Measurements from ENCODE around the gene ZBTB7C. TPM values are rescaled to one million over a fixed set of nuclear protein-coding genes. Genes with fewer than 3 reads are reported as not detected.

The ZBTB7C gene
- total and polyA plus RNA-seq, 2 of the 8 experiments (the other 6 are each of a cell fraction or from before 2014, with no cell fraction given) = 0.15 to 0.45 TPM

DNA sequence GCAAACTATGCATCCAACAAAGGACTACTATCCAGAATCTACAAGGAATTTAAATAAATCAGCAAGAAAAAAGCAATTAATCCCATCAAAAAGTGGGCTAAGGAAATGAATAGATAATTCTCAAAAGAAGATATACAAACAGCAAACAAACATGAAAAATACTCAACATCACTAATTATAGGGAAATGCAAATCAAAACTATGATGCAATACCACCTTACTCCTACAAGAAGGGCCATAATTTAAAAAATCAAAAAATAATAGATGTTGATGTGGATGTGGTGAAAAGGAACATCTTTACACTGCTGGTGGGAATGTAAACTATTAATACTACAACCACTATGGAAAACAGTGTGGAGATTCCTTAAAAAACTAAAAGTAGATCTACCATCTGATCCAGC is 164.7 kb downstream of the ZBTB7C start:
- Histone ChIP-seq H4K91ac (replicated peaks; ENCODE audit: insufficient read length, low read length) (no peak overlapping the region), H2BK5ac (ENCODE audit: low read depth, low read length) (no peak overlapping the region), H3K23ac (ENCODE audit: insufficient read length) (no peak overlapping the region), H2BK120ac (replicated peaks; ENCODE audit: low read depth, low read length) (no peak overlapping the region), H4K8ac (ENCODE audit: extremely low read depth, insufficient read depth, low read length) (no peak overlapping the region), H3K4me1 (replicated peaks in 1 of 4; ENCODE audit: control insufficient read depth in 3 of 4, insufficient read depth in 4 of 4, low read length in 3 of 4) (no peaks in the 10 kb centered on the region), H3K27ac (ENCODE audit: low read depth, low read length) (no peak overlapping the region), H4K20me1 (replicated peaks in 1 of 2; ENCODE audit: control insufficient read depth in 1 of 2, insufficient read depth in 2 of 2, low read length in 2 of 2) (no peaks in the 10 kb centered on the region), H3K14ac (ENCODE audit: insufficient read length) (no peak overlapping the region), H3K23me2 (ENCODE audit: low read depth, low read length) (no peaks in the 10 kb centered on the region), H3K9ac (replicated peaks in 1 of 4; ENCODE audit: extremely low read depth in 1 of 4, low read depth in 3 of 4, low read length in 3 of 4) (no peak overlapping the region), H2AFZ (ENCODE audit: low read length) (no peak overlapping the region), H3K56ac (replicated peaks; ENCODE audit: insufficient read length, low read depth, low read length) (no peak overlapping the region), H2BK20ac (ENCODE audit: low read length) (no peak overlapping the region), H2BK12ac (ENCODE audit: low read depth, low read length) (no peak overlapping the region), H3K27me3 (replicated peaks in 1 of 4; ENCODE audit: control insufficient read depth in 3 of 4, extremely low read depth in 1 of 4, insufficient read depth in 3 of 4, low read length in 3 of 4) (no peaks in the 10 kb centered on the region), H3K4me3 (ENCODE audit: extremely low read depth in 1 of 4, insufficient read depth in 2 of 4, low read depth in 3 of 4, low read length in 4 of 4) (no peak overlapping the region), H3K4ac (replicated peaks; ENCODE audit: insufficient read length, low read depth, low read length) (no peak overlapping the region), H4K5ac (ENCODE audit: insufficient read length, low read depth, low read length) (no peak overlapping the region), H2BK15ac (ENCODE audit: low read length) (no peak overlapping the region), H3K36me3 (ENCODE audit: control insufficient read depth in 2 of 4, insufficient read depth in 4 of 4, low read length in 3 of 4) (no peaks in the 10 kb centered on the region), H3K79me1 (ENCODE audit: low read depth, low read length) (no peaks in the 10 kb centered on the region), H3K4me2 (ENCODE audit: insufficient read depth in 1 of 2, low read depth in 2 of 2, low read length in 2 of 2) (no peak overlapping the region), H3K9me3 (ENCODE audit: insufficient read depth in 2 of 2, low read depth in 1 of 2, low read length in 1 of 2) (no peaks in the 10 kb centered on the region), H3K79me2 (ENCODE audit: control insufficient read depth in 1 of 2, insufficient read depth in 2 of 2, low read length in 2 of 2) (no peaks in the 10 kb centered on the region), H3K18ac (ENCODE audit: extremely low read depth, low read length) (no peak overlapping the region), H2AK5ac (ENCODE audit: low read depth, low read length) (no peak overlapping the region)
- ChIA-PET POLR2A (ENCODE audit: partially characterized antibody) (no interaction called here), CTCF (ENCODE audit: partially characterized antibody) (no interaction called here)
- TF ChIP-seq SIN3A (conservative IDR thresholded peaks at IDR 0.05 in 1 of 2, IDR thresholded peaks at IDR 0.05 in 1 of 2; ENCODE audit: low read depth in 1 of 2, low read length in 2 of 2) (no peak), CEBPB (IDR thresholded peaks at IDR 0.05; ENCODE audit: low read depth, low read length) (peak; percentile 73; the same call in 1 of the 2 replicates)
- FAIRE-seq (no peak), DNase-seq (ENCODE audit: low read depth in 1 of 2, low spot score in 2 of 2) (no peak)
